ENCODE measurements around the gene UHRF2. TPM values are rescaled to one million over a fixed set of nuclear protein-coding genes. Genes with fewer than 3 reads are reported as not detected.

The UHRF2 gene
- total RNA-seq, 4 donors from 2014 or later: 35.5 to 53.7 (median 45.9) TPM

DNA sequence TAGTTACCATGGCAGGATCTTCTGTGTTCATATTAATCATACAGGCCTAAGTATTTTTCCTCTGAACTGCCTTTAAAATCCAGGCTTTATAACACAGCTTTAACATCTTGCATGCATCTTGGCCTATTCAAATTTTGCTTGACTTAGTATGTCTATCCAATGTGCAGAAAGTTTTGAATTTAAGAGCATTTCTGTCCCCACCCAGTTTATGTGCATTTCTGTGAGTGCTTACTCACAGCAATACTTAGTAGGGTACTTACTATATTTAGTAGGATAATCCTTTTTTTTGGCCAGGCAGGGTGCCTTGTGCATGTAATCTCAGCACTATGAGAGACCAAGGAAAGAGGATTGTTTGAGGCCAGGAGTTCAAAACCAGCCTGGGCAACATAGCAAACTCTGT, 18.0 kb downstream of the UHRF2 start:
- intact Hi-C loops (cut with DNase I; ENCODE audit: low total_unique reads): no loop called here
- DNase-seq (ENCODE audit: low spot score in 2 of 2): no peak

DNA sequence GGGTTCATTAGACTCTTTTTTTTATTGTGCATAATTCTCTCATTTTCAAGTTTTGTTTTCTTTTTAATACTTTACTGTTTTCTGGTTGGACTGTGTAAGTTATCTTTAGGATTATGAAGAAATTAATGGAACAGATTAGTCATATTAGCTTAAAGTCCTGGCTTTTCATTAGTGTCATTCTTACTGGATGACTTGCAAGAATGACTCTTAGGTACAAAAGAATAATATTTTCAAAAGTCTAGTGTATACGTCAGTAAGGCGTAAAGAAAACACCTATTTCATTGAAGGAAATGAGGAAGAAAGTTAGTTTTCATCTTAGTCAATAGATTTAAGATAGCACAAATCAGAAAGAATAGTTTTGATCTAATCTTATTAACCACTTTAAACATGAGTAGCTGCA, 20.4 kb downstream of the UHRF2 start:
- intact Hi-C loops (cut with DNase I; ENCODE audit: low total_unique reads): no loop called here
- no peak for TF ChIP-seq POLR2A (IDR thresholded peaks at IDR 0.05)
- TF ChIP-seq, protein P1, sequence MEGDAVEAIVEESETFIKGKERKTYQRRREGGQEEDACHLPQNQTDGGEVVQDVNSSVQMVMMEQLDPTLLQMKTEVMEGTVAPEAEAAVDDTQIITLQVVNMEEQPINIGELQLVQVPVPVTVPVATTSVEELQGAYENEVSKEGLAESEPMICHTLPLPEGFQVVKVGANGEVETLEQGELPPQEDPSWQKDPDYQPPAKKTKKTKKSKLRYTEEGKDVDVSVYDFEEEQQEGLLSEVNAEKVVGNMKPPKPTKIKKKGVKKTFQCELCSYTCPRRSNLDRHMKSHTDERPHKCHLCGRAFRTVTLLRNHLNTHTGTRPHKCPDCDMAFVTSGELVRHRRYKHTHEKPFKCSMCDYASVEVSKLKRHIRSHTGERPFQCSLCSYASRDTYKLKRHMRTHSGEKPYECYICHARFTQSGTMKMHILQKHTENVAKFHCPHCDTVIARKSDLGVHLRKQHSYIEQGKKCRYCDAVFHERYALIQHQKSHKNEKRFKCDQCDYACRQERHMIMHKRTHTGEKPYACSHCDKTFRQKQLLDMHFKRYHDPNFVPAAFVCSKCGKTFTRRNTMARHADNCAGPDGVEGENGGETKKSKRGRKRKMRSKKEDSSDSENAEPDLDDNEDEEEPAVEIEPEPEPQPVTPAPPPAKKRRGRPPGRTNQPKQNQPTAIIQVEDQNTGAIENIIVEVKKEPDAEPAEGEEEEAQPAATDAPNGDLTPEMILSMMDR (IDR thresholded peaks at IDR 0.05): no peak
- H3K4me3 ChIP-seq (ENCODE audit: low read depth, poor library complexity, severe bottlenecking): no peak overlapping the region
- WGBS, 2 donors: 85 to 87% methylated on average over 2 of the region's 2 CpGs
- DNase-seq (ENCODE audit: low spot score in 2 of 2): no peak

More for the DNA sequence above, 18.0 kb downstream of the UHRF2 start:
- no peak for TF ChIP-seq POLR2A (IDR thresholded peaks at IDR 0.05)
- TF ChIP-seq, protein P1 (IDR thresholded peaks at IDR 0.05): no peak
- H3K4me3 ChIP-seq (ENCODE audit: low read depth, poor library complexity, severe bottlenecking): no peak overlapping the region

DNA sequence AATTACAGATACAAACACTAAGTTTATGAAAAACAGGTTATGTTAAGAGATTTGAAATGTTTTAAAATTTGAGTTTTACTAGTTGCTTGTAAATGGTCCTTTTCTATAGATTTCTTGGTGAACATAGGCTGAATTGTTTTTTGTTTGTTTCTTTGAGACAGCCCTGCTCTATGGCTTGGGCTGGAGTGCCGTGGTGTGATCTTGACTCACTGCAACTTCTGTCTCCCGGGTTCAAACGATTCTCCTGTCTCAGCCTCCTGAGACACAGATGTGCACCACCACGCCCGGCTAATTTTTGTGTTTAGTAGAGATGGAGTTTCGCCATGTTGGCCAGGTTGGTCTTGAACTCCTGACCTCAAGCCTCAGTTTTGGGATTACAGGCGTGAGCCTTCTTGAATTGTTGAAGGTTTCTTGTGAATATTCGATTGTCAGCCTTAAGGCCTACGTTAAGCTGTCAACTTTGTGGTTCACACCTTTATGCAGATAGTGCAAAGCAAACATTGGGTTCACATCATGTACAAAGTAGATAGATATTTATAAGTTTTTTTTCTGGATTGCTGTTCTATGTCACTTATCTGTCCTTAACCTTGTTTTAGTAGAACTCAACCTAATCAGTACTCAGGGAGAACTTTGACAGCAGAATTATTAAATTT, 26.2 kb downstream of the UHRF2 start:
- intact Hi-C loops (cut with DNase I; ENCODE audit: low total_unique reads): no loop called here
- 91 to 92% methylated on average over 9 of the region's 9 CpGs for WGBS, 2 donors
- H3K4me3 ChIP-seq (ENCODE audit: low read depth, poor library complexity, severe bottlenecking): no peak overlapping the region
- no peak for DNase-seq (ENCODE audit: low spot score in 2 of 2)
- TF ChIP-seq POLR2A (IDR thresholded peaks at IDR 0.05): no peak
- TF ChIP-seq, protein P1 (IDR thresholded peaks at IDR 0.05): no peak

DNA sequence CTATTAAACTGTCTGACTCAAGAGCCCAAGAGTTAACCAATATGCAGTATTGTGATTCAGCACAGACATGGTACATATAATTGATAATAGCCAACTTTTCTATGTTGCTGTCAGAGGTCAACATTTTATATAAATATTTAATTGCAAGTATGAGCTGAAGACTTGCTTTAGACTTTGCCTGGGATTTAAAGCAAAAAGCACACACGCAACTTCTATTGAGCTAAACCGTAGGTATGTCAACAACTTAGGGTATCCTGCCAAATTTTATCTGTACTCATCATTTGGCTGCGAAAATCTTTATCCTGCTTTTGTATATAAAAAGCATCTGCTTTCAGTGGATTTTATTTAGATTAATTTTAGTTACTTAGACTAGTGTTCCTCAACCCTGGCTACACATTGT, 27.4 kb downstream of the UHRF2 start:
- intact Hi-C loops (cut with DNase I; ENCODE audit: low total_unique reads): no loop called here
- TF ChIP-seq POLR2A (IDR thresholded peaks at IDR 0.05): no peak
- TF ChIP-seq, protein P1 (IDR thresholded peaks at IDR 0.05): no peak
- H3K4me3 ChIP-seq (ENCODE audit: low read depth, poor library complexity, severe bottlenecking): no peak overlapping the region
- no peak for DNase-seq (ENCODE audit: low spot score in 2 of 2)
- WGBS, 2 donors: 54 to 64% methylated on average over 3 of the region's 3 CpGs

DNA sequence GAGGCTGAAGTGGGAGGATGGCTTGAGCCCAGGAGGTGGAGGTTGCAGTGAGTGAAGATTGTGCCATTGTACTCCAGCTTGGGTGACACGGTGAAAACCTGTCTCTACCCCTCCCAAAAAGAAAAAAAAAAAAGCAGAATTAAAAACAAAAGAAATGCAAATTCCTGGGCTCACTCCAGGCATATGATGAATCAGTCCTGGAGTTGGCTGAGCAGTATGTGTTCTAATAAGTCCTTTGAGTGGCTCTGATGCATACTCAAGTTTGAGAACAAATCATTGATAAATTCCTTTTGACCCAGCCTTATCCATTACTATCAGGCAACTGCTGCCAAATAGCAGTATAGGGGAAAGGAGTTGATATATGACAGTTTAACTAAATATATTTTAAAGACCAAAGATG, 28.3 kb downstream of the UHRF2 start:
- TF ChIP-seq, protein P1 (IDR thresholded peaks at IDR 0.05): no peak
- intact Hi-C loops (cut with DNase I; ENCODE audit: low total_unique reads): no loop called here
- WGBS, 2 donors: 50 to 64% methylated on average over 1 of the region's 1 CpG
- no peak for DNase-seq (ENCODE audit: low spot score in 2 of 2)
- H3K4me3 ChIP-seq (ENCODE audit: low read depth, poor library complexity, severe bottlenecking): no peak overlapping the region

DNA sequence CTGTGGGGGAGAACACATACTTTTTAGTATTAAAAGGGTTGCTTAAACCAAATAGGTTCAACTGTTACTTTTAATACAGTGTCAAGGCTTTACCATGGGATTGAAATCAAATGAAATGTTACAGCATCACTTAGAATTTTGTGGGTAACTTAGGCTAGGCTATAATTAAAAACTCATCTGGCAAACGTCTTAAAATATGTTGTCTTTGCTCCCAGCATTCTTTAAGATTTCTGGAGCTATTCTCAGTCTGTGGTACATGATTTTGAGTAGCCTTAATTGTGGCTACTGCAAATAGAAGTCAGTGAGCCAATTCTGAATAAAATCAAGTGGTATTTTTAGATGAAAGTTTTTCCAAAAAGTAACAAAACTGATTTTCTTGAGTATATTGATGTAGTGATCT, 30.7 kb downstream of the UHRF2 start:
- intact Hi-C loops (cut with DNase I; ENCODE audit: low total_unique reads): no loop called here
- TF ChIP-seq POLR2A (IDR thresholded peaks at IDR 0.05): no peak
- TF ChIP-seq, protein P1 (IDR thresholded peaks at IDR 0.05): no peak

More for the DNA sequence above, 30.7 kb downstream of the UHRF2 start:
- WGBS, 2 donors: 4 to 12% methylated on average over 1 of the region's 1 CpG
- DNase-seq (ENCODE audit: low spot score in 2 of 2): no peak
- H3K4me3 ChIP-seq (ENCODE audit: low read depth, poor library complexity, severe bottlenecking): no peak overlapping the region
